Cardiac muscle cell (in vitro differentiated cells and primary cell): ENCODE measurements around the gene SOCS7. TPM values are rescaled to one million over a fixed set of nuclear protein-coding genes. Genes with fewer than 3 reads are reported as not detected.
A peak's percentile ranks its signal among the peaks of the same experiment; 100 is the strongest.

ENCODE experiments used
- DNase-seq, 2 donors: peaks; one replicate each; pipeline versions ENCODE4 v3.0.0 to v3.0.0-alpha.2; 2010 to 2017; ENCODE audit warnings: low read depth in 1 of 2, low spot score in 1 of 2
- H3K27ac ChIP-seq: fragments of 200-600 bp; sonication (generic); 2 replicates; pipeline ENCODE4 v1.5.1; 2016
- H3K27me3 ChIP-seq: fragments of 200-600 bp; sonication (generic); 2 replicates; pipeline ENCODE4 v1.6.0; 2016; ENCODE audit warnings: control low read depth
- H3K36me3 ChIP-seq: fragments of 200-600 bp; sonication (generic); 2 replicates; pipeline ENCODE4 v1.5.1; 2016; ENCODE audit warnings: control low read depth
- H3K4me1 ChIP-seq: fragments of 200-600 bp; sonication (generic); 2 replicates; pipeline ENCODE4 v1.8.1; 2017; ENCODE audit warnings: low read depth, mild to moderate bottlenecking, mixed run types
- H3K4me3 ChIP-seq: fragments of 200-600 bp; sonication (generic); 2 replicates; pipeline ENCODE4 v1.5.1; 2016; ENCODE audit warnings: mild to moderate bottlenecking
- H3K9me3 ChIP-seq: fragments of 200-600 bp; sonication (generic); 2 replicates; pipeline ENCODE4 v1.5.1; 2017; ENCODE audit warnings: low read depth, mild to moderate bottlenecking, control low read depth
- polyA plus RNA-seq: library from polyadenylated mRNA; unstranded; fragments of >200 nt; fragmentation: Nextera tagmentation; extraction: Ambion mirVana; gene quantifications from 2 replicates; pipeline ENCODE4 v1.2.1, GENCODE V29; 2016
- total RNA-seq: library from RNA; depleted of rRNA; stranded (reverse); fragments of >200 nt; gene quantifications from 2 replicates; pipeline ENCODE4 v1.2.3, GENCODE V29; 2016
- TF ChIP-seq, protein P1 (sequence below): IDR thresholded peaks from 2 replicates; pipeline ENCODE4 v1.5.1; 2012; ENCODE audit warnings: low read depth, mild to moderate bottlenecking, low read length

Gene SOCS7
- total and polyA plus RNA-seq, 2 experiments from 2014 or later = 2.8 to 18.7 TPM

- DNase-seq = no peak
- Histone ChIP-seq H3K4me3 (no peak overlapping the region), H3K27ac (peak overlapping the region; percentile 16), H3K27me3 (peaks cover 7% of the 10 kb centered on the region), H3K36me3 (no peaks in the 10 kb centered on the region), H3K9me3 (no peaks in the 10 kb centered on the region), H3K4me1 (peaks cover 9% of the 10 kb centered on the region)
- TF ChIP-seq, protein P1, sequence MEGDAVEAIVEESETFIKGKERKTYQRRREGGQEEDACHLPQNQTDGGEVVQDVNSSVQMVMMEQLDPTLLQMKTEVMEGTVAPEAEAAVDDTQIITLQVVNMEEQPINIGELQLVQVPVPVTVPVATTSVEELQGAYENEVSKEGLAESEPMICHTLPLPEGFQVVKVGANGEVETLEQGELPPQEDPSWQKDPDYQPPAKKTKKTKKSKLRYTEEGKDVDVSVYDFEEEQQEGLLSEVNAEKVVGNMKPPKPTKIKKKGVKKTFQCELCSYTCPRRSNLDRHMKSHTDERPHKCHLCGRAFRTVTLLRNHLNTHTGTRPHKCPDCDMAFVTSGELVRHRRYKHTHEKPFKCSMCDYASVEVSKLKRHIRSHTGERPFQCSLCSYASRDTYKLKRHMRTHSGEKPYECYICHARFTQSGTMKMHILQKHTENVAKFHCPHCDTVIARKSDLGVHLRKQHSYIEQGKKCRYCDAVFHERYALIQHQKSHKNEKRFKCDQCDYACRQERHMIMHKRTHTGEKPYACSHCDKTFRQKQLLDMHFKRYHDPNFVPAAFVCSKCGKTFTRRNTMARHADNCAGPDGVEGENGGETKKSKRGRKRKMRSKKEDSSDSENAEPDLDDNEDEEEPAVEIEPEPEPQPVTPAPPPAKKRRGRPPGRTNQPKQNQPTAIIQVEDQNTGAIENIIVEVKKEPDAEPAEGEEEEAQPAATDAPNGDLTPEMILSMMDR = no peak
Observed at GRCh38 chr17:38449364-38449763, 97.7 kb downstream of the SOCS7 start.

- H3K4me3 ChIP-seq = no peak overlapping the region
- TF ChIP-seq, protein P1 = no peak
- H3K36me3 ChIP-seq = no peaks in the 10 kb centered on the region
- H3K9me3 ChIP-seq = no peaks in the 10 kb centered on the region
- no peak for DNase-seq
- H3K4me1 ChIP-seq = peaks cover 22% of the 10 kb centered on the region
- H3K27ac ChIP-seq = no peak overlapping the region
- H3K27me3 ChIP-seq = peaks cover 7% of the 10 kb centered on the region
Observed at GRCh38 chr17:38450557-38451029, 98.9 kb downstream of the SOCS7 start.

DNA sequence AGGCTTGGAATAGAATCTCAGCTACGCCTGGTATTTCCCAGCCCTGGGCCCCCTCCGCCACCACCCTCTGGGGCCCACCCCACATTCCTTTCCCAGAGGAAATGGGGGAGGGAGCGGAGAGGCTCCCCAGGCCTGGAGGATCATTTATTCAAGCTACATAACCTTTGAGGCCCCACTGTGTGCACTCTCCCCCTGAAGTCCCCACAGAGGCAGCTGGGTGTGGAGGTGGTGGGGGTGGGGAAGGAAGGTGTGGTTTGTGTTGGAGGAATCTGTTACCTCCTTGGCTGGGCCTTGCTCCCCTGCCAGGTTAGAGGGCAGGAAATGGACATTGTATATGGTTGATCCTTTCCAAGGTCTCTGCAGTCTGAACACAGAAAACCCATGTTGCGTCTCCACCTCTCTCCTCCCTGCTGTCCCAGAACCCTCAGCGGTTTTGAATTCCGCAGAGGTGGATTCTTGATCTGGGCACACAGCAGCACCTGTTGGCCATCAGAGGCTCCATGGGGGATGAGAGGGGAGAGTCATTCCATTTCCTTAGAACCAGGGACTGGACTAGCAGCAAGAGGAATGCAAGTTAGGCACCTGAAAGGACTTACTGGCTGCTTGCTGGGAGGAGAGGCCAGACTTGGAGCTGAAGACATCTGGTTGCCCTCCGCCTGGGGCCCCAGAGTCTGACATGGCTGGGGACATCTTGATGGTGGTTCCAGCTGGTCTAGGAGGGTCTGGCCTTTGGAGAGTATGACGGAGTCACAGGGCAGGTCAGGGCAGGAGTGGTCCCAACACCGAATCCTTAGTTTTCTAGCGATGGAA lies 99.6 kb downstream of the SOCS7 start:
- H3K27me3 ChIP-seq = peaks cover 7% of the 10 kb centered on the region
- peak; percentile 46 to 89 for DNase-seq
- TF ChIP-seq, protein P1 = no peak
- H3K9me3 ChIP-seq = no peaks in the 10 kb centered on the region
- peaks cover 28% of the 10 kb centered on the region for H3K4me1 ChIP-seq
- H3K36me3 ChIP-seq = no peaks in the 10 kb centered on the region
- H3K4me3 ChIP-seq = no peak overlapping the region
- H3K27ac ChIP-seq = peak overlapping the region; percentile 11

DNA sequence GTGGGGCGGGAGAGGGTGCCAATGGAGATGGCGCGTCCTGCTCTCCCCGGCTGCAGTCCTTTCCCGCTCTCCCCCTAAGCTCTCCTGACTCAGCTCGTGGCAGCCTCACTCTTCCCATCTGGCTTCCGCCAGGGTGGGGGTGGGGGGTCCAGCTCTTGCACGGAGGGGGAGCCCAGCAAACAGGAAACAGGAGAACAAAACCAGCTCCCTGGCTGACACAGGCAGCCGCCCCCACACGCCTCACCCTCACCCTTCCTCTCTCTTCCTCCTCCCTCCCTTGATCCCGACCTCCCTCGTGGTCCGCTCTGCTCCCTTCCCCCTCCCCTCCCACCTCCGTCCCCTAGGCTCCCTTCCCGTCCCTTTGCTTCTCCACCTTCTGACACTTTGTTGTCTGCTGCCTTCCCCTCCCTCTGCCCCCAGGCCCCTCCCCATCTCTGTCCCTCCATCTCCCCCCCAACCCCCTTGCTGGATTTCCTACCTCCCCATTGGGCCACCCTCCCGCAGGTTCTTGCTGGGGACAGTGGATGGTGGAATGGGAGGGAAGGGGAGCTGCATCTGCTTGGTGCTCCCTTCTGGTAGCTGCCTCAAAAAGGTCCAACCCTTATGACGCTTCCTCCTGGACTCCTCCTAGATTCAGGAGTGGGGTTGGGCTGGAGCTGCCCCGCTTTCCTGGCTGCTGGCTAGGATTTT lies 100.3 kb downstream of the SOCS7 start:
- Histone ChIP-seq H3K4me1 (peaks cover 32% of the 10 kb centered on the region), H3K27ac (peak overlapping the region; percentile 11), H3K4me3 (no peak overlapping the region), H3K9me3 (no peaks in the 10 kb centered on the region), H3K36me3 (no peaks in the 10 kb centered on the region), H3K27me3 (peaks cover 7% of the 10 kb centered on the region)
- TF ChIP-seq, protein P1 = no peak
- DNase-seq = peak in 1 of 2 donors; percentile 97

GRCh38 chr17:38452719-38453118 lies 101.1 kb downstream of the SOCS7 start:
- no peak for DNase-seq
- Histone ChIP-seq H3K27me3 (peaks cover 7% of the 10 kb centered on the region), H3K4me1 (peaks cover 32% of the 10 kb centered on the region), H3K4me3 (no peak overlapping the region), H3K9me3 (no peaks in the 10 kb centered on the region), H3K36me3 (no peaks in the 10 kb centered on the region), H3K27ac (no peak overlapping the region)
- TF ChIP-seq, protein P1 = no peak
